ENCODE measurements around the gene CTLA4. TPM values are rescaled to one million over a fixed set of nuclear protein-coding genes. Genes with fewer than 3 reads are reported as not detected.

CTLA4 gene
- total RNA-seq, 2 experiments from 2014 or later, result 28.7 to 30.7 TPM

GRCh38 chr2:203859030-203859789 is 8.4 kb upstream of the CTLA4 start:
- H3K36me3 Mint-ChIP-seq (ENCODE audit: low read depth), result no peaks in the 10 kb centered on the region
- peak overlapping the region; percentile 13 for H3K27ac Mint-ChIP-seq
- POLR2A ChIA-PET, result interaction anchor here (0.7 to 4.5 kb wide), 2 partner anchors 11 to 60 kb away, joined by 3 to 35 read pairs; partner anchors contain the start of gene CTLA4
- peaks cover 3% of the 10 kb centered on the region for H3K9me3 Mint-ChIP-seq
- H3K27me3 Mint-ChIP-seq, result no peaks in the 10 kb centered on the region
- H3K4me3 Mint-ChIP-seq, result no peak overlapping the region
- DNase-seq (no peak), ATAC-seq (no peak)
- peaks cover 60% of the 10 kb centered on the region for H3K4me1 Mint-ChIP-seq (ENCODE audit: low read depth)
- CTCF ChIA-PET, result interaction anchor here (0.9 to 4.4 kb wide), 5 partner anchors 13 to 51 kb away, joined by 3 to 24 read pairs (median 3); no protein-coding TSS in a partner anchor
- intact Hi-C loops (cut with micrococcal nuclease), result loop anchor here (2.0 kb wide), 1 partner anchor 50 kb away; no protein-coding TSS in a partner anchor
- TF ChIP-seq CTCF (IDR thresholded peaks at IDR 0.05), result no peak

DNA sequence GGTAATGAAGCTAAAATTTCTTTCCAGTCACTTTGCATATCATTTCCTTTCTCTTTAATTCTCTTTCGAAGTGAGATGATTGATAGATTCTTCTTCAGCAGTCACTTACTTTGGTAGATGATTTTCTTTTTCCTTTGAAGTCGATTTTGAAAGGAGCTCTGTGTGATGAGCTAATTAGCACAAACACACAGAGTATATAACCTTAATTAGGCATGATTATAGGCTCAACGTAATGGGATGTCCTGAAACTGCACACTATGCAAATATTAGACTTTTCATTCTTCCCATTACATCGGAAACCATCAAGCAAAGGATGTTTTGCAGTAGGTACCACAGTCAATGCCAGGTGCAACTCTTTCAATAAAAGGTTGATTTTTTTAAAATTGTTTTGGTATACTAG is 6.4 kb upstream of the CTLA4 start:
- TF ChIP-seq CTCF (IDR thresholded peaks at IDR 0.05), result no peak
- H3K4me1 Mint-ChIP-seq (ENCODE audit: low read depth), result peaks cover 59% of the 10 kb centered on the region
- peaks cover 9% of the 10 kb centered on the region for H3K9me3 Mint-ChIP-seq
- peaks cover 4% of the 10 kb centered on the region for H3K36me3 Mint-ChIP-seq (ENCODE audit: low read depth)
- DNase-seq, result no peak
- peak overlapping the region; percentile 33 for H3K4me3 Mint-ChIP-seq
- intact Hi-C loops (cut with micrococcal nuclease), result no loop called here
- ChIA-PET POLR2A (interaction anchor here (0.6 to 4.5 kb wide), 5 partner anchors 9 to 73 kb away, joined by 3 to 35 read pairs (median 4); partner anchors contain the start of gene CTLA4), CTCF (interaction anchor here (0.9 to 4.4 kb wide), 10 partner anchors 9 to 380 kb away, joined by 3 to 24 read pairs (median 4); no protein-coding TSS in a partner anchor)
- no peaks in the 10 kb centered on the region for H3K27me3 Mint-ChIP-seq
- H3K27ac Mint-ChIP-seq, result peak overlapping the region; percentile 85
- ATAC-seq, result peak; percentile 77

DNA sequence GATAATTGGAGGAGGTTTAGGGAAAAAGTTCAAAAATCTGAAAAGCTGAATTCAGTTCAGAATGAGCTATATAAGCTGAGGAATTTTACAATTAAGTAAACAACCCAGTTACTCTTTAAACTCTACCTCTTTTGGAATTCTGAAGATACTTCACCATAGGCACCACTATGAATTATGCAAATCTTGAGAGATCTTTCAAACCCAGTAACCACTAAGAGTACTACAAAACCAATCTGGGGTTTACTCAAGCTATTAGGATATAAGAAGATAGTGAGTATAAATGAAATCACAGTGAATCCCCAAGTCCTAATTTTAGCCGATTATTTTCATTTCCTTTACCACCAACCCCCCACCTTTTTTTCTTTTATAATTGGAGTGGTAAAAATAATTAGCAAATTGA is 6.0 kb upstream of the CTLA4 start:
- Mint-ChIP-seq H3K9me3 (peaks cover 9% of the 10 kb centered on the region), H3K27me3 (no peaks in the 10 kb centered on the region), H3K36me3 (ENCODE audit: low read depth) (peaks cover 4% of the 10 kb centered on the region), H3K4me3 (peak overlapping the region; percentile 33), H3K4me1 (ENCODE audit: low read depth) (peaks cover 59% of the 10 kb centered on the region), H3K27ac (peak overlapping the region; percentile 85)
- no peak for TF ChIP-seq CTCF (IDR thresholded peaks at IDR 0.05)
- intact Hi-C loops (cut with micrococcal nuclease), result no loop called here
- DNase-seq, result no peak
- ChIA-PET POLR2A (interaction anchor here (0.6 to 4.5 kb wide), 5 partner anchors 9 to 138 kb away, joined by 3 to 35 read pairs (median 4); partner anchors contain the start of gene CTLA4), CTCF (interaction anchor here (0.9 to 4.4 kb wide), 10 partner anchors 8 to 381 kb away, joined by 3 to 24 read pairs (median 4); no protein-coding TSS in a partner anchor)
- peak; percentile 47 for ATAC-seq

GRCh38 chr2:203869223-203870042 is 1.9 kb downstream of the CTLA4 start:
- TF ChIP-seq CTCF (IDR thresholded peaks at IDR 0.05), result no peak
- ATAC-seq, result peak; percentile 46
- DNase-seq, result peak; percentile 76
- peak overlapping the region; percentile 97 for H3K27ac Mint-ChIP-seq
- CTCF ChIA-PET, result interaction anchor here (0.9 to 4.1 kb wide), 10 partner anchors 8 to 154 kb away, joined by 3 to 25 read pairs (median 6); partner anchors contain the start of gene ICOS
- POLR2A ChIA-PET, result interaction anchor here (0.6 to 14.2 kb wide), 29 partner anchors 8 to 161 kb away, joined by 3 to 237 read pairs (median 5); partner anchors contain the start of genes CD28 and ICOS
- intact Hi-C loops (cut with micrococcal nuclease), result loop anchor here (2.0 to 5.0 kb wide), 3 partner anchors 17 to 52 kb away; no protein-coding TSS in a partner anchor
- peaks cover 80% of the 10 kb centered on the region for H3K4me1 Mint-ChIP-seq (ENCODE audit: low read depth)
- no peaks in the 10 kb centered on the region for H3K27me3 Mint-ChIP-seq
- H3K4me3 Mint-ChIP-seq, result peak overlapping the region; percentile 81
- peaks cover 10% of the 10 kb centered on the region for H3K9me3 Mint-ChIP-seq
- H3K36me3 Mint-ChIP-seq (ENCODE audit: low read depth), result peaks cover 61% of the 10 kb centered on the region
